GM19351 (cell line): Measurements from ENCODE around the gene CENPP.

Experiments
- ATAC-seq: cut with Tn5 transposase; IDR thresholded peaks from one replicate; pipeline ENCODE4 v1.9.1; 2021; ENCODE audit warnings: mild to moderate bottlenecking, moderate library complexity; ENCODE audit not compliant: unreplicated experiment

Gene CENPP

GRCh38 chr9:92312887-92313623 is 12.7 kb upstream of the CENPP start:
- ATAC-seq, result no peak

GRCh38 chr9:92313624-92314012 is 12.1 kb upstream of the CENPP start:
- no peak for ATAC-seq

- no peak for ATAC-seq
These were observed 10.3 kb upstream of the CENPP start for GRCh38 chr9:92315456-92315855.

- no peak for ATAC-seq
These were observed 1.3 kb upstream of the CENPP start for GRCh38 chr9:92324431-92324830.

- peak; percentile 8 for ATAC-seq
These were observed 874 bp upstream of the CENPP start for GRCh38 chr9:92324889-92325268.

GRCh38 chr9:92325991-92326500 is 293 bp downstream of the CENPP start:
- peak; percentile 2 for ATAC-seq

GRCh38 chr9:92327283-92327850 is 1.6 kb downstream of the CENPP start:
- ATAC-seq, result no peak

- no peak for ATAC-seq
These were observed 2.5 kb downstream of the CENPP start for GRCh38 chr9:92328225-92328624.

GRCh38 chr9:92332577-92333281 is 7.0 kb downstream of the CENPP start:
- no peak for ATAC-seq

GRCh38 chr9:92333282-92333634 is 7.5 kb downstream of the CENPP start:
- no peak for ATAC-seq

GRCh38 chr9:92341578-92341977 is 15.8 kb downstream of the CENPP start:
- no peak for ATAC-seq

GRCh38 chr9:92342825-92343488 is 17.2 kb downstream of the CENPP start:
- ATAC-seq, result no peak

- ATAC-seq, result no peak
These were observed 19.8 kb downstream of the CENPP start for GRCh38 chr9:92345582-92345981.

- ATAC-seq, result no peak
These were observed 24.3 kb downstream of the CENPP start for GRCh38 chr9:92349771-92350739.

- ATAC-seq, result no peak
These were observed 25.0 kb downstream of the CENPP start for GRCh38 chr9:92350740-92351133.

- no peak for ATAC-seq
These were observed 27.3 kb downstream of the CENPP start for GRCh38 chr9:92353051-92353450.

GRCh38 chr9:92359394-92359995 is 33.7 kb downstream of the CENPP start:
- ATAC-seq, result no peak

- ATAC-seq, result no peak
These were observed 34.3 kb downstream of the CENPP start for GRCh38 chr9:92360083-92360482.

GRCh38 chr9:92369075-92369474 is 43.3 kb downstream of the CENPP start:
- ATAC-seq, result no peak

GRCh38 chr9:92373167-92373566 is 47.4 kb downstream of the CENPP start:
- no peak for ATAC-seq
